ENCODE results near the gene AFAP1L1. TPM values are rescaled to one million over a fixed set of nuclear protein-coding genes. Genes with fewer than 3 reads are reported as not detected.

Gene AFAP1L1
- total RNA-seq, result 75.3 TPM
- polyA plus RNA-seq (ENCODE audit: insufficient read depth in 1 of 8, insufficient read length in 8 of 8, low replicate concordance in 1 of 8), result 100 to 1,000 TPM in 2 of 8 donors, 10 to 100 TPM in 6; 66.4 to 104 (median 85.2) TPM
- long read RNA-seq, donor 1, full-length matches to known transcripts, result 5 of 5 reads
- long read RNA-seq, donor 1, partial matches to known transcripts, result 0 of 5 reads
- long read RNA-seq, donor 1, other reads (novel, unspliced or antisense), result 0 of 5 reads
- long read RNA-seq, donor 2, result 0 reads
- long read RNA-seq, donor 3, full-length matches to known transcripts, result 24 of 35 reads
- long read RNA-seq, donor 3, partial matches to known transcripts, result 11 of 35 reads
- long read RNA-seq, donor 3, other reads (novel, unspliced or antisense), result 0 of 35 reads
- long read RNA-seq, donor 4, full-length matches to known transcripts, result 11 of 11 reads
- long read RNA-seq, donor 4, partial matches to known transcripts, result 0 of 11 reads
- long read RNA-seq, donor 4, other reads (novel, unspliced or antisense), result 0 of 11 reads
- long read RNA-seq, donor 5, full-length matches to known transcripts, result 24 of 50 reads
- long read RNA-seq, donor 5, partial matches to known transcripts, result 26 of 50 reads
- long read RNA-seq, donor 5, other reads (novel, unspliced or antisense), result 0 of 50 reads
- long read RNA-seq, donor 6, full-length matches to known transcripts, result 21 of 21 reads
- long read RNA-seq, donor 6, partial matches to known transcripts, result 0 of 21 reads
- long read RNA-seq, donor 6, other reads (novel, unspliced or antisense), result 0 of 21 reads
- long read RNA-seq, donor 7, full-length matches to known transcripts, result 19 of 19 reads
- long read RNA-seq, donor 7, partial matches to known transcripts, result 0 of 19 reads
- long read RNA-seq, donor 7, other reads (novel, unspliced or antisense), result 0 of 19 reads
- long read RNA-seq, donor 8, full-length matches to known transcripts, result 4 of 20 reads
- long read RNA-seq, donor 8, partial matches to known transcripts, result 16 of 20 reads
- long read RNA-seq, donor 8, other reads (novel, unspliced or antisense), result 0 of 20 reads
- long read RNA-seq, donor 9, full-length matches to known transcripts, result 12 of 33 reads
- long read RNA-seq, donor 9, partial matches to known transcripts, result 21 of 33 reads
- long read RNA-seq, donor 9, other reads (novel, unspliced or antisense), result 0 of 33 reads
- long read RNA-seq, donor 10, full-length matches to known transcripts, result 13 of 20 reads
- long read RNA-seq, donor 10, partial matches to known transcripts, result 7 of 20 reads
- long read RNA-seq, donor 10, other reads (novel, unspliced or antisense), result 0 of 20 reads
- long read RNA-seq, donor 11, full-length matches to known transcripts, result 8 of 26 reads
- long read RNA-seq, donor 11, partial matches to known transcripts, result 18 of 26 reads
- long read RNA-seq, donor 11, other reads (novel, unspliced or antisense), result 0 of 26 reads

GRCh38 chr5:149271716-149272563, at the start of gene AFAP1L1:
Gene AFAP1L1 (plus strand): TSS chr5:149271859. CDS start chr5:149271969, 110 bp downstream.
- Histone ChIP-seq H3K4me1 (ENCODE audit: control insufficient read depth, insufficient read depth, low read length) (peaks cover 21% of the 10 kb centered on the region), H3K9me3 (replicated peaks; ENCODE audit: control insufficient read depth, low read depth, low read length) (peaks cover 8% of the 10 kb centered on the region), H3K36me3 (ENCODE audit: control insufficient read depth, insufficient read depth, low read length) (no peaks in the 10 kb centered on the region), H3K4me3 (ENCODE audit: low read length) (peak within 1 kb of the TSS; percentile 70), H3K27ac (ENCODE audit: low read length) (peak within 1 kb of the TSS; percentile 96), H3K27me3 (ENCODE audit: control insufficient read depth, insufficient read depth, low read length) (peaks cover 15% of the 10 kb centered on the region)
- 0% methylated on average over 63 of the region's 81 CpGs for WGBS (ENCODE audit: insufficient coverage)
- DNase-seq, result peak; percentile 81

- H3K4me3 ChIP-seq (ENCODE audit: low read length), result no peak overlapping the region
- peak; percentile 61 for DNase-seq
- 82% methylated on average over 7 of the region's 11 CpGs for WGBS (ENCODE audit: insufficient coverage)
- peak overlapping the region; percentile 4 for H3K27ac ChIP-seq (ENCODE audit: low read length)
- H3K9me3 ChIP-seq (replicated peaks; ENCODE audit: control insufficient read depth, low read depth, low read length), result no peaks in the 10 kb centered on the region
- peaks cover 12% of the 10 kb centered on the region for H3K4me1 ChIP-seq (ENCODE audit: control insufficient read depth, insufficient read depth, low read length)
- peaks cover 19% of the 10 kb centered on the region for H3K36me3 ChIP-seq (ENCODE audit: control insufficient read depth, insufficient read depth, low read length)
- no peaks in the 10 kb centered on the region for H3K27me3 ChIP-seq (ENCODE audit: control insufficient read depth, insufficient read depth, low read length)
These were observed 48.4 kb upstream of the AFAP1L1 start for GRCh38 chr5:149223081-149223848.

- DNase-seq, result no peak
- H3K27ac ChIP-seq (ENCODE audit: low read length), result no peak overlapping the region
- no peaks in the 10 kb centered on the region for H3K9me3 ChIP-seq (replicated peaks; ENCODE audit: control insufficient read depth, low read depth, low read length)
- peaks cover 13% of the 10 kb centered on the region for H3K36me3 ChIP-seq (ENCODE audit: control insufficient read depth, insufficient read depth, low read length)
- no peaks in the 10 kb centered on the region for H3K27me3 ChIP-seq (ENCODE audit: control insufficient read depth, insufficient read depth, low read length)
- no peak overlapping the region for H3K4me3 ChIP-seq (ENCODE audit: low read length)
- 82% methylated on average over 4 of the region's 5 CpGs for WGBS (ENCODE audit: insufficient coverage)
- H3K4me1 ChIP-seq (ENCODE audit: control insufficient read depth, insufficient read depth, low read length), result peaks cover 17% of the 10 kb centered on the region
These were observed 47.4 kb upstream of the AFAP1L1 start for GRCh38 chr5:149224282-149224681.

- no peaks in the 10 kb centered on the region for H3K9me3 ChIP-seq (replicated peaks; ENCODE audit: control insufficient read depth, low read depth, low read length)
- no CpG with 5 or more reads among the region's 2 CpGs for WGBS (ENCODE audit: insufficient coverage)
- H3K4me1 ChIP-seq (ENCODE audit: control insufficient read depth, insufficient read depth, low read length), result peaks cover 24% of the 10 kb centered on the region
- H3K4me3 ChIP-seq (ENCODE audit: low read length), result no peak overlapping the region
- no peak overlapping the region for H3K27ac ChIP-seq (ENCODE audit: low read length)
- peaks cover 2% of the 10 kb centered on the region for H3K36me3 ChIP-seq (ENCODE audit: control insufficient read depth, insufficient read depth, low read length)
- no peaks in the 10 kb centered on the region for H3K27me3 ChIP-seq (ENCODE audit: control insufficient read depth, insufficient read depth, low read length)
- DNase-seq, result no peak
These were observed 44.4 kb upstream of the AFAP1L1 start for GRCh38 chr5:149227168-149227826.

DNA sequence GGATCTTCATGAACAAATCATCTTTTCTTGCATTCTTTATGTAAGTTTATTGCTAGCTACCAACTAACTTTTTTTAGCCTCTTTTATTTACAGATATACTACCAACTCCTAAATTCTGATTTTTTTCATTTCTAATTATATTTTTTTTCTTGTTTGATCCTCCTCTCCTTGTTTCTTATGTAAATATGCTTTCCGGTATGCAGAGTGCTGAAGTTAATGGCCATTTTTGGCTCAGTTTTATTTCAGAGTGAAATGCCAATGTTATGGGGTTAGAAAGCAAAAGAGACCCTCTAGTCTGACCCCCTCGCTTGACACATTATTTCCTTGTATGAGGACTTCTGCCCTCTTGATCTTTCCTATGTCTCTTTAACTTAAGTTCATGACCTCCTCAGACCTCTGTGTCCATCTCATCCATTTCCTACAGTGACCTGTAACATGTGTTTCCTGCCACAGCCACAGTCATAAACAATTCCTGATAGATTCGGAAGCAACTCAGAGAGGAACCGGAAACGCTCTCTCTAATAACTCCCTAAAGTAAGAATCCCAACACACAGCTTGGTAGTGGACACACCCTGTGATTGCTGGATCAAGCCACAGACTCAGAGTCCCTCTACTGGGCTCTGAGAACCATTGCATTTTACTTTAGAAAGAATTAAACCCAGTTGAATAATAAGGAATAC, 42.9 kb upstream of the AFAP1L1 start:
- Histone ChIP-seq H3K36me3 (ENCODE audit: control insufficient read depth, insufficient read depth, low read length) (peaks cover 7% of the 10 kb centered on the region), H3K27ac (ENCODE audit: low read length) (peak overlapping the region; percentile 68), H3K27me3 (ENCODE audit: control insufficient read depth, insufficient read depth, low read length) (peaks cover 2% of the 10 kb centered on the region), H3K4me3 (ENCODE audit: low read length) (no peak overlapping the region), H3K9me3 (replicated peaks; ENCODE audit: control insufficient read depth, low read depth, low read length) (no peaks in the 10 kb centered on the region), H3K4me1 (ENCODE audit: control insufficient read depth, insufficient read depth, low read length) (peaks cover 30% of the 10 kb centered on the region)
- DNase-seq, result peak; percentile 82
- WGBS (ENCODE audit: insufficient coverage), result 10% methylated on average over 3 of the region's 5 CpGs

GRCh38 chr5:149229298-149229937, 42.2 kb upstream of the AFAP1L1 start:
- peaks cover 37% of the 10 kb centered on the region for H3K4me1 ChIP-seq (ENCODE audit: control insufficient read depth, insufficient read depth, low read length)
- no peaks in the 10 kb centered on the region for H3K9me3 ChIP-seq (replicated peaks; ENCODE audit: control insufficient read depth, low read depth, low read length)
- no CpG with 5 or more reads among the region's 6 CpGs for WGBS (ENCODE audit: insufficient coverage)
- DNase-seq, result peak; percentile 75
- H3K27me3 ChIP-seq (ENCODE audit: control insufficient read depth, insufficient read depth, low read length), result peaks cover 2% of the 10 kb centered on the region
- peak overlapping the region; percentile 68 for H3K27ac ChIP-seq (ENCODE audit: low read length)
- H3K4me3 ChIP-seq (ENCODE audit: low read length), result no peak overlapping the region
- peaks cover 9% of the 10 kb centered on the region for H3K36me3 ChIP-seq (ENCODE audit: control insufficient read depth, insufficient read depth, low read length)

GRCh38 chr5:149235841-149236240, 35.8 kb upstream of the AFAP1L1 start:
- Histone ChIP-seq H3K4me3 (ENCODE audit: low read length) (no peak overlapping the region), H3K36me3 (ENCODE audit: control insufficient read depth, insufficient read depth, low read length) (peaks cover 33% of the 10 kb centered on the region), H3K27ac (ENCODE audit: low read length) (peak overlapping the region; percentile 8), H3K9me3 (replicated peaks; ENCODE audit: control insufficient read depth, low read depth, low read length) (no peaks in the 10 kb centered on the region), H3K27me3 (ENCODE audit: control insufficient read depth, insufficient read depth, low read length) (peaks cover 2% of the 10 kb centered on the region), H3K4me1 (ENCODE audit: control insufficient read depth, insufficient read depth, low read length) (peaks cover 41% of the 10 kb centered on the region)
- DNase-seq, result no peak

- Histone ChIP-seq H3K36me3 (ENCODE audit: control insufficient read depth, insufficient read depth, low read length) (peaks cover 38% of the 10 kb centered on the region), H3K4me3 (ENCODE audit: low read length) (no peak overlapping the region)
- WGBS (ENCODE audit: insufficient coverage), result 33% methylated on average over 1 of the region's 4 CpGs
These were observed 34.0 kb upstream of the AFAP1L1 start for GRCh38 chr5:149237662-149238061.

More at GRCh38 chr5:149237662-149238061, 34.0 kb upstream of the AFAP1L1 start:
- Histone ChIP-seq H3K4me1 (ENCODE audit: control insufficient read depth, insufficient read depth, low read length) (peaks cover 38% of the 10 kb centered on the region), H3K27me3 (ENCODE audit: control insufficient read depth, insufficient read depth, low read length) (peaks cover 2% of the 10 kb centered on the region), H3K9me3 (replicated peaks; ENCODE audit: control insufficient read depth, low read depth, low read length) (no peaks in the 10 kb centered on the region), H3K27ac (ENCODE audit: low read length) (no peak overlapping the region)
- DNase-seq, result no peak

All from muscle of leg (tissue), 16 donors.